ENCODE data around the gene QTRT2. TPM values are rescaled to one million over a fixed set of nuclear protein-coding genes. Genes with fewer than 3 reads are reported as not detected.

Gene QTRT2
- total and polyA plus RNA-seq, 4 donors, result 4.3 to 11.3 (median 5.9) TPM

GRCh38 chr3:114035896-114036295 is 20.6 kb upstream of the QTRT2 start:
- Histone ChIP-seq H3K27ac (ENCODE audit: low read depth in 1 of 2, low read length in 2 of 2) (no peak overlapping the region), H3K4me1 (ENCODE audit: control insufficient read depth in 4 of 4, insufficient read depth in 4 of 4, low read length in 3 of 4) (no peaks in the 10 kb centered on the region), H3K9me3 (ENCODE audit: control insufficient read depth in 4 of 4, low read length in 3 of 4) (no peaks in the 10 kb centered on the region), H3K36me3 (ENCODE audit: control insufficient read depth in 4 of 4, insufficient read depth in 3 of 4, low read depth in 1 of 4, low read length in 3 of 4) (peaks cover 0 to 5% (median 3%) of the 10 kb centered on the region in 4 donors), H3K27me3 (ENCODE audit: control insufficient read depth in 4 of 4, insufficient read depth in 4 of 4, low read length in 3 of 4) (no peaks in the 10 kb centered on the region), H3K4me3 (ENCODE audit: low read depth in 1 of 3, low read length in 3 of 3) (no peak overlapping the region), H3K9ac (ENCODE audit: low read depth in 1 of 2, low read length in 2 of 2) (no peak overlapping the region)
- TF ChIP-seq MAX (IDR thresholded peaks at IDR 0.05) (no peak), RAD21 (IDR thresholded peaks at IDR 0.05) (no peak), EGR1 (IDR thresholded peaks at IDR 0.05; ENCODE audit: low read depth in 2 of 2) (no peak), HNF4A (conservative IDR thresholded peaks at IDR 0.05) (no peak), TAF1 (conservative IDR thresholded peaks at IDR 0.05) (no peak), FOXA2 (IDR thresholded peaks at IDR 0.05) (no peak), ATF3 (IDR thresholded peaks at IDR 0.05) (no peak), SP1 (IDR thresholded peaks at IDR 0.05) (no peak), REST (IDR thresholded peaks at IDR 0.05) (no peak), NR2F2 (IDR thresholded peaks at IDR 0.05) (no peak), GABPA (IDR thresholded peaks at IDR 0.05 in 1 of 2, conservative IDR thresholded peaks at IDR 0.05 in 1 of 2) (no peak), FOXA1 (IDR thresholded peaks at IDR 0.05) (no peak), ZBTB33 (IDR thresholded peaks at IDR 0.05) (no peak), YY1 (IDR thresholded peaks at IDR 0.05) (no peak)
- WGBS, result 92% methylated on average over 3 of the region's 3 CpGs
- no peak for DNase-seq (ENCODE audit: low spot score)

GRCh38 chr3:114043205-114043604 is 13.3 kb upstream of the QTRT2 start:
- Histone ChIP-seq H3K9me3 (ENCODE audit: control insufficient read depth in 4 of 4, low read length in 3 of 4) (no peaks in the 10 kb centered on the region), H3K27ac (ENCODE audit: low read depth in 1 of 2, low read length in 2 of 2) (no peak overlapping the region), H3K27me3 (ENCODE audit: control insufficient read depth in 4 of 4, insufficient read depth in 4 of 4, low read length in 3 of 4) (no peaks in the 10 kb centered on the region), H3K4me3 (ENCODE audit: low read depth in 1 of 3, low read length in 3 of 3) (no peak overlapping the region), H3K9ac (ENCODE audit: low read depth in 1 of 2, low read length in 2 of 2) (no peak overlapping the region), H3K4me1 (ENCODE audit: control insufficient read depth in 4 of 4, insufficient read depth in 4 of 4, low read length in 3 of 4) (no peaks in the 10 kb centered on the region), H3K36me3 (ENCODE audit: control insufficient read depth in 4 of 4, insufficient read depth in 3 of 4, low read depth in 1 of 4, low read length in 3 of 4) (no peaks in the 10 kb centered on the region)
- no peak for TF ChIP-seq HNF4A (conservative IDR thresholded peaks at IDR 0.05)
- no peak for TF ChIP-seq MAX (IDR thresholded peaks at IDR 0.05)
- no peak for TF ChIP-seq HNF4G (IDR thresholded peaks at IDR 0.05)
- TF ChIP-seq NR2F2 (IDR thresholded peaks at IDR 0.05), result no peak
- no peak for TF ChIP-seq GABPA (IDR thresholded peaks at IDR 0.05 in 1 of 2, conservative IDR thresholded peaks at IDR 0.05 in 1 of 2)
- no peak for TF ChIP-seq FOXA1 (IDR thresholded peaks at IDR 0.05)
- no peak for TF ChIP-seq FOXA2 (IDR thresholded peaks at IDR 0.05)
- no peak for TF ChIP-seq ZBTB33 (IDR thresholded peaks at IDR 0.05)
- DNase-seq (ENCODE audit: low spot score), result no peak
